HG03108 (cell line): ENCODE results near the gene EN1.

ENCODE experiments used
- ATAC-seq: cut with Tn5 transposase; IDR thresholded peaks from one replicate; pipeline ENCODE4 v1.9.1; 2021; ENCODE audit warnings: moderate library complexity; ENCODE audit not compliant: unreplicated experiment

The EN1 gene

GRCh38 chr2:118844261-118845004, 3.0 kb downstream of the EN1 start:
- ATAC-seq = no peak

DNA sequence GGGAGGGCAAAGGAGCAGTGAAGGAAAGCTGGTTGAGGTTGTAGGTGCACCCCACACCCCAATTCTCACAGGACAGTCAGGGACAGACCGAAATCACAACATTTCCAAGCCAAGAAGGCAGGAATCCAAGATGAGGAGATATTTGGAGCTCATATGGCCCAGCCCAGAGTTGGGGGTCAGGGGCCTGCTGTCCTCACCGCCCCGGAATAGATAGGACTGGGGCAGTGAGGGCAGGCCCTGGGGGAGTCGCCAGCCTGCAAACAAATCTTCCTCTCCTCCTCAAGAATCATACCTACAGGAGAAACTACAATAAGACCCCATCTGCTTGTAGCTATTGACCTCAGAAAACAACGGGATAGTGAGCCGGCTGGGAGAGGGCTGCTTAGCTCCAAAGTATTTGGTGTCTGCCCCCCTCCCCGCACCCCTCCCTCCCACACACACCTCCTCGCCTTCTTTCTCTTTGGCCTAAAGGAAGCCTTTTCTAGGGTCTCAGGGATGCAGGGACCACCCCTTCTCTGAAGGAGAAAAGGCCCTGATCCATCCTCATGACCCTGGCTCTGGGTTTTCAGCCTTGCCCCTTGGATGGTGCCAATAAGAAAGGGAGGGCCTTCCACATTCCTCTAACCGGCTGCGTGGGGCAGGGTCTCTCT, 3.8 kb downstream of the EN1 start:
- ATAC-seq = no peak

- ATAC-seq = no peak
Measured at GRCh38 chr2:118842661-118843482, 4.6 kb downstream of the EN1 start.

DNA sequence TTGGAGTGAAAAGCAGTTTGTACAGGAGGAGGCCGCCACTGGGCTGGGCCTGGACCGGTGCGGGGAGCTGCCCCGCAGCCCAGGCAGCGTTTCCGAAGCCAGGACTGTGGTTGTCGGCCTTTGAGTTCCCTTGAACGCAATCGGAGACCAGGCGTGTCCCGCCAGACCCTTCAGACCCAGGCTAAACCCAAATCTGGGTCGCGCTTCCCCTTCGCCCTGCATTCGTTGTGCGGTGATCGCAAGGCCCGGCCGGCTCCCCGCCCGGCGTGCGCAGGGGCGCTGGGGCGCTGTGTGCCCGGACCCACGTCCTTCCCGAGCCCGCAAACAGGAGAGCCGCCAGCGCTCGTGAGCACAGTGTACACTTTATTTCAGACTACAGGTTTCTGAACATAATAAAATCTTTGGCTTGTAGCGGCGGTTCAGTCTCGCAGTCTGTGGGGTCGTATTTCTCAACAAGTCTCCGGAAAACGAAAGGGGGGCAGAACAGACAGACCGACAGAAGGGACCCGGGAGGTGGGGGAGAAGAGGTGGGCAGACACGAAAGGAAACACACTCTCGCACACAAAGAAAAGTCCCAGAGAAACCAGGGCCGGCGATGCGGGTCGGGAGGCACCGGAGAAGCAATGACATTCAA, 5.5 kb downstream of the EN1 start:
- ATAC-seq = no peak

- ATAC-seq = no peak
Measured at GRCh38 chr2:118841450-118841827, 6.0 kb downstream of the EN1 start.

- ATAC-seq = no peak
Measured at GRCh38 chr2:118838741-118839455, 8.6 kb downstream of the EN1 start.

DNA sequence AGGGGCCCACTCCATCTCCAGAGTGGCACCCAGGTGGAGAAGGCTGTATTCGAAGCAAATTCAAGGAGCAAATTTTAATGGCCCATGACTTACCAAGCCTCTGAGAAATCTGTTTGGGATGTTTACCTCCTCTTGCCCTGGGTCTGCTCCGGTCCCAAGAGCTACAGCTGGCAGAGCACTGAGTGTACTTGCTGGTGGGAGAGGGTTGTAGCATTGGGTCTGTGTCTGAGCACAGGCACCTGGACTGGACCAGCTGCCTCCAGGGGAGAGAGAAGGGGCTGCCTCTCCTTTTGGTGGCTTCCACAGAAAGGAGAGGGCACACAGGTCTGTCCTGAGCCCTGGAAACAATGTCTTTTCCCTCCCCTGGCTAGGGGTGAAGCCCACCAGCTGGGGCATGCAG, 9.8 kb downstream of the EN1 start:
- ATAC-seq = no peak

DNA sequence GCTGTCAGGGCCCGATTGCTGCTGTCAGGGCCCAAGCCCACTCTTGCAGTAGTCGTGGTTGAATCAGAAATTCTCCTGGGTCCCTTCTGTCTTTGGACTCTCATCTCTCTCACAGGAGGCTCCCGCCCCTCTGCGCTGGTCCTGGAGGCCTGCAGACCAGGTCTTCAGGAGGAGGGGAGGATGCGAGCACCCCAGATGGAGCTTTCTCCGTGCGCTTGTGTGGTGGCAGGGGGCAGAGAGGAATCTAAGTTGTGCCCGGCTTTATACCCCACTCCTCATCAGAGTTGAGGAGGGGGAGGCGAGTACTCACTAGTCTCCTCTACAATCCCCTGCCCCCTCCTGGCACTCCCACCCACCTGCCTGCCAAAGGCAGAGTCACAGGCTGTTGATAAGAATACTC, 10.4 kb downstream of the EN1 start:
- ATAC-seq = no peak

DNA sequence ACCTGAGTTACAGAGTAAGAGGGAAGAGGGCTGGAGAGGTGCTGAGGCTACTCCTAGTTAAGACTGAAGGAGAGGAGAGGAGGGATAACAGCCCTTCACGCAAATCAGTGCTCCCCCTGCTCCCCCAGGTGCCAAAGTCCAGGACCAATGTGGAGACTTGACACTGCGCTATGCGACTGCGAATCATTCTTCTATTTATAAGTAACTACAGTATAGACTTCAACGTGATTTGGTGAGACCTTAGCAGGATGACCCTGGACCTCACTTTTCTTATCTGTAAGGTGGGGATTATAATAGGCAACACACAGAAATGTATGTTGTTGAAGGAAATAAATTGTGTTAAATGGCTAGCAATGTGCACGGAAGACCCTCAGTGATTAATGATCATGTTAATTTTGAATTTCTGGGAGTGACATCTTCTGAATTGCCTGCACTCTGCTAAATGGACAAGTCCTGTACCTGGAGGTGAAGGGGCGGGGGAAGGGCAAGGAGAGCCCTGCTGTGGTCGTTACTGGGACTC, 11.0 kb downstream of the EN1 start:
- ATAC-seq = no peak

DNA sequence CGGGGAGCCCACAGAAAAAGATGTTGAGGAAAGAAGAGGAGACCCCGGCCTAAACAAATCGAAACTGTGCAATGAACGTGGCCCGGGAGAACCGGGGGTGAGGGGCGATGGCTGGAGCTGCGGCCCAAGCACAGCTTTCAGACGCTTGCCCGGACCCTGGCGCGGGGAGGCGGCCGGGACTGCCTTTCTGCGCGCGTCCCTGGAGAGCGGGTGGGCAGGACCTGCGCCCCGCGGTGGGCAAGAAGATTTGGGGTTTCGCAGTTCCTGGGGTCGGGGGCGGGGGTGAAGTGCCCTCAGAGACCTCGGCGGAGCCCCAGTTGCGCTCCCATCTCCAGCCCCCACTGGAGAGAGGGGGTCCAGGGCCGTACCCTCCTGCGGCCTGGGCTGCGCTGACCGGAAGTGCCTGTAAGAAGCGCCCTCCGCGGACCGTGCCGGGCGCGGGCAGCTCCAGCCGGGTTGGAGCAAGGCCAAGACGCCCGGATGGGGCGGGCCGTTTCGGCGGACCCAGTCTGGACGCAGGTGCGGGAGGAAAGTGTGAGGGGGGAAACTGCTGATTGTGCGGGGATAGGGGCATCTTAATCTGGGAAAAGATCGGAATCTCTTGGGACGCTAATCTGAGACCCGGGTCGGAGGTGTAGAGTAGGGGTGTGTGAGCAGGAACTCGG, 11.6 kb downstream of the EN1 start:
- ATAC-seq = no peak

DNA sequence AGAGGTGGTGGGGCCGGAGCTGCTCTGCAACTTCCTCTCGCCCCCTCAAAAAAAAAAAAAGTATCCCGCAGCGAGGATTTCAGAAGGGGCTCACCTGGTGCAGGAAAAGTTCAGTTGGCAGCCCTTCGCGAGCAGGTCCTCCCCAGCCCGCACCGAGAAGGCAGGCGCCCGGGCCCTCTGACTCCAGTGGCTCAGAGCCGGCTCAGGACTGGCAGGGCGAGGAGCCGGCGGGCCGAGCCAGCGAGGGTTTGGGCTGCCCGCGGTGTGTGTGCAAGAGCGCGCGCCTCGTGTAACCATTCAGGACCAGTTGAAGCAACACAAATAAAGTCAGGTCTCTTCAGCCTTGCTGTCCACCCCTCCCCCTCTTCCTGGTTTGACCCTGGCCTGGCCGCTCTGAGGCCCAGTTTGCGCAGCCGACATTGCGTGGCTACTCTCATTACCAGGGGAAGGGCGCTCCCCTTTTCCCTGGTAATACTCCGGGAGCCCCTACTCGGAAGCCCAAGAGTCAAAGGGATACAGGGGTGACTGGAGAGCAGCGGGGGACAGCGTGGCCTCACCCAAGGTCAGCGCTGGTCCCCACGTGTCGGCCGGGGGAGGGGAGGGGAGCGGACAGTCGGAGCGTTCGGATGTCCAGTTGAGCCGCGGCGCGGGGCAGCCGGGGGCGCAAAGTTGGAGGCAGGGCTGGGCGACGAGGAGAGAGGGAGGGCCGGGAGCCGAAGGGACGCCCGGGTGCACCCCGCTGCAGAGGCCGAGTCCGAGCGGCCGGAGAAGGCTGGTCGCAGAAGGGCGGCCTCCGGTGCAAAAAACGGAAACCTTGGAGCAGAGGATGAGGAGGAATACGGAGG, 12.3 kb downstream of the EN1 start:
- ATAC-seq = no peak

- no peak for ATAC-seq
Measured at GRCh38 chr2:118834440-118834810, 13.0 kb downstream of the EN1 start.

DNA sequence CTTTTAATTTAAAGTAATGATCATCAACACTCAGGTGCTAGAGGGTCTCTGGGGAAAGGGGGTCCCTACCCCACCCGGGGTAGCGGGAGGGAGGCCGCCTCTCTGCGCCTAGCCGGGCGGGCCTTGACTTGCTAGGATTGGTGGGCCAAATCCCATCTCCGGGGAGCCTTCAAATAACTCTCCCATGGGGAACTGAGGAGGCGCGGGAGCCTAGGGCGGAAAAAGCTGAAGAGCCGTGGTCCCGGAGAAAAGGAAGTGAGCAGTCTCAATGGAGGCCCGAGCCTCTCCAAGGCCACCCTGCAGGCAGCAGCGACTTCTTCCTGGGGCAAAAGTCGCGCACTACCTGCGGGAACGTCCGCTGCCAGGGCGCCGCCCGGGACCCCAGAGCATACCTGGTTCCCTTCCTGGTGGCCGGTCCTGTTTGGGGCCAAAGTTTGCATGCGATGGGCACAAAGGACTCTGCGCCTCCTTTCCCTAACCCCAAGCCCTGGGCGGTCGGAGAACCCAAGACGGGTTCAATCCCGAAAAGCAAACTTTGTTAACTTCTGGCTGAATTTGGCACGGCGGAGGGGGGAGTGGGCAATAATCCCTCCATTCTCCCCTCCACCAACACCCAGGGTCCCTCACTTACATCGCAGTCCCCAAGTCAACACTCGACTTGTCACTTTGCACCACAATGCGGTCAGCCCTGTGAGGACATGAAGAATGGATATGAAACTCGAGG, 13.6 kb downstream of the EN1 start:
- no peak for ATAC-seq

DNA sequence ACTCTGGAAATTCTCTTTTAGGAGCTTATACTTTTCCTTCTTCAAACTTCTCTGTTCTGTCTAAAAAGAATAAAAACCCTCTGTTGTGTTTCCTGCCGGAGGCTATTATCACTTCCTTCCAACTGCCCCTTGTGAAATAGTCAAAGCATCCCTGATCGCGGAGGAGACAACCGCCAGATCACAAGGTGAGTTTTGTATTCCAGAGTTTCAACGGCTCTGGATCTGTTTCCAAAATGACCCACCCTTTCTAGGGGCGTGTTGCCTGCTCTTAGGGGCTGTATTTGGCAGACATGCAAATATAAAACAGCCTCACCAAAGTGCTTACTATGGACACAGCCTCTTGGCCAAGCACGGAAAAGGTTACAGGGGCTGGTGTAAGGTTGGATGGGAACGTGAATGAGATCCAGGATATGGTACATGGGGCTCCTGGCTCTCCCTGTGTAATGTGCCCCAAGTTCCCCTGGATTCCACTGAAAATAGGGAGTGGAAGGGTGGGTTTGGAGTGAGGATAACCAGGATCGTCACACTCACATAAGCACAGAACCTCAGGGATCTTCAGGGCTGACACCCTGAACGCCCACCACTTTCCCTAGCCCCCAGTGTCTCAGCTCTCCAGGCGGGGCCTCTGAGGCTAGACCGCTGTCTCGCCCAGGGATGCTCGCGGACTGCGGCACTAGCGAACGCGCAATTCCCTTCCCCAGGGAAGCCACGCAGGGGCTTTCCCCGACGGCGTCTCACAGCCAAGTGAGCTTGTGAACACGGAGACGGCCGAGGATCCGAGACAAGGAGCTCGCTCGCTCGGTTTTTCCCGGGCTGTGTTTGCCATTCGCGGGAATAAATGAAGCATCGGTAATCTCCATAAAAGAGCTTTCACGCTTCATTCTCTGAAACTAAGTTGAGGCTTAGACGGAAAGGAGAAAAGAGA, 14.4 kb downstream of the EN1 start:
- ATAC-seq = no peak

DNA sequence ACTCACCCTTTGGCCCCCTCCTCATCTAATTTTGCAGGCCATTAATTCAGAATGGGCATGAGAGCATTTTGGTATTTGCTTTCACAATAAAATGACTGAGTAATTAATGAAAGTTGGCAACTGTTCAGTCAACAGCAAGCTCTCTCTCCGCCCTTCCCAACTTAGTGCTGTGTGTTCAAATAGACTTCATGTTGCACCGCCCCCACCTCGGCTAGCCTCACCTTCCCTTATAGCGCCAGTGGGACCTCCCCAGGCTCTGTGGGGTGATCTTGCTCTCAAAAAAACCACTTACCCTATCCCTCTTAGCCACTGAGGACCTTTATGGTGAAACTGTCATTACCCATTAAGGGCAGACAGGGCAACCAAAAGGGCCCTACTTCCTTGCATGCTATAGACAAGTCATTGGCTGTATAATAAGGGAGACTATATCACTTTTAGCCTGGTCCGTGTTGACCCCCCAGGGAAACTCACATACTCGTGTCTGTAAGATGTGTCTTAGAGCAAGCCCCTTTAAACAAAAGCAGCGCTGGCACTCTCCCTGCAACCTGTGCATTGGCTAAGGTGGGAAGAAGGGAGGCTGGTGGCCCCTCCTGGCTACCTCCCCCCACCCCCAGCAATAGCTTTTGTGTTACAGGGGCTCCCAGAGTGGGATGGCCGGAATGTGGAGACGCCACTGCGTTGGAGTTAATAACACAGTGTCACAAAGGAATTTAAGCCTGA, 15.2 kb downstream of the EN1 start:
- ATAC-seq = no peak

GRCh38 chr2:118830881-118831280, 16.6 kb downstream of the EN1 start:
- no peak for ATAC-seq

GRCh38 chr2:118830118-118830517, 17.3 kb downstream of the EN1 start:
- ATAC-seq = no peak
